ENCODE data around the gene CCDC85B. TPM values are rescaled to one million over a fixed set of nuclear protein-coding genes. Genes with fewer than 3 reads are reported as not detected.

The CCDC85B gene
- total and polyA plus RNA-seq, 2 of the 13 experiments (the other 11 are each of a cell fraction or from before 2014, with no cell fraction given), result 8.2 to 19.5 TPM

- TF ChIP-seq CAMTA2 (CRISPR knock-in tag; IDR thresholded peaks at IDR 0.05; ENCODE audit: borderline replicate concordance) (no peak), ZBTB39 (CRISPR knock-in tag; IDR thresholded peaks at IDR 0.05) (no peak), ZNF17 (CRISPR knock-in tag; IDR thresholded peaks at IDR 0.05) (no peak), AGO1 (IDR thresholded peaks at IDR 0.05; ENCODE audit: low read depth, low read length, poor library complexity, severe bottlenecking) (peak; percentile 0), ZNF883 (CRISPR knock-in tag; IDR thresholded peaks at IDR 0.05; ENCODE audit: not compliant biosample characterization) (no peak), ZNF619 (CRISPR knock-in tag; IDR thresholded peaks at IDR 0.05) (no peak), ZMYM2 (CRISPR knock-in tag; IDR thresholded peaks at IDR 0.05) (0 out of 2 replicates have a peak, but pooled peaks have one; percentile 4), ETV6 (CRISPR knock-in tag; conservative IDR thresholded peaks at IDR 0.05) (no peak), ZNF788 (CRISPR knock-in tag; IDR thresholded peaks at IDR 0.05; ENCODE audit: borderline replicate concordance) (no peak), DR1 (CRISPR knock-in tag; IDR thresholded peaks at IDR 0.05) (no peak), ZNF30 (CRISPR knock-in tag; IDR thresholded peaks at IDR 0.05) (no peak), KDM3A (CRISPR knock-in tag; IDR thresholded peaks at IDR 0.05; ENCODE audit: low read depth) (no peak), RBAK (CRISPR knock-in tag; IDR thresholded peaks at IDR 0.05) (no peak), HOMEZ (CRISPR knock-in tag; IDR thresholded peaks at IDR 0.05; ENCODE audit: low read depth) (no peak), FOXK2 (IDR thresholded peaks at IDR 0.05) (no peak), TRIM22 (IDR thresholded peaks at IDR 0.05) (no peak), GMEB2 (CRISPR knock-in tag; IDR thresholded peaks at IDR 0.05; ENCODE audit: low read depth) (no peak), ZNF205 (CRISPR knock-in tag; IDR thresholded peaks at IDR 0.05) (no peak)
Observed at GRCh38 chr11:65851083-65851579, 39.3 kb upstream of the CCDC85B start (continued).

Data from HepG2 (cell line).